Hepatocyte (in vitro differentiated cells): ENCODE data around the gene HBD. TPM values are rescaled to one million over a fixed set of nuclear protein-coding genes. Genes with fewer than 3 reads are reported as not detected.

Source experiments
- DNase-seq: peaks from one replicate; pipeline ENCODE4 v3.0.0-alpha.2; 2016; ENCODE audit warnings: low spot score
- H2AFZ ChIP-seq: fragments of 200-600 bp; sonication (generic); 2 replicates; pipeline ENCODE4 v1.6.0; 2016; ENCODE audit warnings: antibody characterized with exemption, mild to moderate bottlenecking
- H3K27ac ChIP-seq: fragments of 200-600 bp; sonication (generic); 2 replicates; pipeline ENCODE4 v1.5.1; 2016; ENCODE audit warnings: mild to moderate bottlenecking
- H3K27me3 ChIP-seq: fragments of 200-600 bp; sonication (generic); 2 replicates; pipeline ENCODE4 v1.6.1; 2016
- H3K36me3 ChIP-seq: fragments of 200-600 bp; sonication (generic); replicated peaks from 2 replicates; pipeline ENCODE4 v1.5.1; 2016; ENCODE audit warnings: low read depth; ENCODE audit not compliant: insufficient read depth
- H3K4me1 ChIP-seq: fragments of 200-600 bp; sonication (generic); 2 replicates; pipeline ENCODE4 v1.5.1; 2016; ENCODE audit warnings: mild to moderate bottlenecking, moderate library complexity; ENCODE audit not compliant: insufficient read depth
- H3K4me2 ChIP-seq: fragments of 200-600 bp; sonication (generic); 2 replicates; pipeline ENCODE4 v1.6.0; 2016
- H3K4me3 ChIP-seq: fragments of 200-600 bp; sonication (generic); 2 replicates; pipeline ENCODE4 v1.5.1; 2016; ENCODE audit warnings: mild to moderate bottlenecking
- H3K79me2 ChIP-seq: fragments of 200-600 bp; sonication (generic); 2 replicates; pipeline ENCODE4 v1.6.0; 2017; ENCODE audit warnings: mild to moderate bottlenecking
- H3K9me2 ChIP-seq: fragments of 200-600 bp; sonication (generic); replicated peaks from 2 replicates; pipeline ENCODE4 v1.6.0; 2017; ENCODE audit warnings: mild to moderate bottlenecking; ENCODE audit not compliant: insufficient read depth
- H3K9me3 ChIP-seq: fragments of 200-600 bp; sonication (generic); 2 replicates; pipeline ENCODE4 v1.5.1; 2016; ENCODE audit warnings: low read depth, mild to moderate bottlenecking
- H4K20me1 ChIP-seq: fragments of 200-600 bp; sonication (generic); 2 replicates; pipeline ENCODE4 v1.6.0; 2016; ENCODE audit warnings: mild to moderate bottlenecking; ENCODE audit not compliant: insufficient read depth, poor library complexity, severe bottlenecking
- EZH2 ChIP-seq: fragments of 200-600 bp; sonication (generic); IDR thresholded peaks from 2 replicates; pipeline ENCODE4 v1.6.1; 2016; ENCODE audit warnings: antibody characterized with exemption, mild to moderate bottlenecking, borderline replicate concordance
- EZH2phosphoT487 ChIP-seq: fragments of 200-600 bp; sonication (generic); IDR thresholded peaks from one replicate; pipeline ENCODE4 v1.6.1; 2018; ENCODE audit warnings: antibody characterized with exemption, mild to moderate bottlenecking, low read depth, moderate library complexity; ENCODE audit not compliant: unreplicated experiment, severe bottlenecking
- WGBS: methylation state at CpG from one replicate; pipeline ENCODE4 v1.1.6; 2016; ENCODE audit warnings: low lambda C conversion rate; ENCODE audit errors: missing lambda C conversion rate; 5-methylcytosine and 5-hydroxymethylcytosine counted together
- polyA plus RNA-seq: library from polyadenylated mRNA; unstranded; fragments of >200 nt; fragmentation: Nextera tagmentation; extraction: Ambion mirVana; gene quantifications from 2 replicates; pipeline ENCODE4 v1.2.1, GENCODE V29; 2016
- total RNA-seq: library from RNA; depleted of rRNA; stranded (reverse); fragments of >200 nt; gene quantifications from 2 replicates; pipeline ENCODE4 v1.2.3, GENCODE V29; 2014
- TF ChIP-seq, protein P1 (sequence below): fragments of 200-600 bp; sonication (generic); IDR thresholded peaks from 2 replicates; pipeline ENCODE4 v1.5.1; 2016; ENCODE audit warnings: antibody characterized with exemption, mild to moderate bottlenecking; ENCODE audit not compliant: poor library complexity

The HBD gene
- total and polyA plus RNA-seq, 2 experiments from 2014 or later = not detected

- Histone ChIP-seq H2AFZ (no peak overlapping the region), H3K27ac (no peak overlapping the region)
- WGBS = 82% methylated on average over 1 of the region's 1 CpG
Observed at GRCh38 chr11:5229356-5229755, 4.9 kb downstream of the HBD start.

DNA sequence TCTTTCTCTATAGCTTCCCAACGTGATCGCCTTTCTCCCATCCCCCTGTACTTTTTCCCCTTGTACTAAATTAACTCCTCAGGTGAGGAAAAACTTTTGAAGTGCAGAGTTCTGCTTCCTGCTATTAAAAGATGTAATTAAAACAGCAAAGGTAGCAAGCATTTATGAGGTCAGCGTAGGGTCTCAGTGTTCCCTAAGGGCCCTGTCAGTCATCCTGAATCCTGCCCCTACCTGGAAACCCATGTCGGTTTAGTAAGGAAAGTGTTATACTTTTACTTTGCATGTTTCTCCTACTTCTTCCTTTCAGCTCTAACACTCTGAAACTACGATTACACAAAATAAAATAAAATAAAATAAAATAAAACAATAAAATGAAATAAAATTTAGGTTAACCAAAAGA is 6.2 kb downstream of the HBD start:
- no peak overlapping the region for H2AFZ ChIP-seq
- DNase-seq = no peak
- H3K9me3 ChIP-seq = no peaks in the 10 kb centered on the region
- no peaks in the 10 kb centered on the region for H3K9me2 ChIP-seq
- TF ChIP-seq, protein P1, sequence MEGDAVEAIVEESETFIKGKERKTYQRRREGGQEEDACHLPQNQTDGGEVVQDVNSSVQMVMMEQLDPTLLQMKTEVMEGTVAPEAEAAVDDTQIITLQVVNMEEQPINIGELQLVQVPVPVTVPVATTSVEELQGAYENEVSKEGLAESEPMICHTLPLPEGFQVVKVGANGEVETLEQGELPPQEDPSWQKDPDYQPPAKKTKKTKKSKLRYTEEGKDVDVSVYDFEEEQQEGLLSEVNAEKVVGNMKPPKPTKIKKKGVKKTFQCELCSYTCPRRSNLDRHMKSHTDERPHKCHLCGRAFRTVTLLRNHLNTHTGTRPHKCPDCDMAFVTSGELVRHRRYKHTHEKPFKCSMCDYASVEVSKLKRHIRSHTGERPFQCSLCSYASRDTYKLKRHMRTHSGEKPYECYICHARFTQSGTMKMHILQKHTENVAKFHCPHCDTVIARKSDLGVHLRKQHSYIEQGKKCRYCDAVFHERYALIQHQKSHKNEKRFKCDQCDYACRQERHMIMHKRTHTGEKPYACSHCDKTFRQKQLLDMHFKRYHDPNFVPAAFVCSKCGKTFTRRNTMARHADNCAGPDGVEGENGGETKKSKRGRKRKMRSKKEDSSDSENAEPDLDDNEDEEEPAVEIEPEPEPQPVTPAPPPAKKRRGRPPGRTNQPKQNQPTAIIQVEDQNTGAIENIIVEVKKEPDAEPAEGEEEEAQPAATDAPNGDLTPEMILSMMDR = no peak
- TF ChIP-seq EZH2phosphoT487 = no peak
- no peak for TF ChIP-seq EZH2
- WGBS = 76% methylated on average over 5 of the region's 5 CpGs
- no peaks in the 10 kb centered on the region for H3K36me3 ChIP-seq
- H3K79me2 ChIP-seq = no peaks in the 10 kb centered on the region
- H3K4me2 ChIP-seq = no peak overlapping the region
- no peak overlapping the region for H3K4me3 ChIP-seq
- no peaks in the 10 kb centered on the region for H3K4me1 ChIP-seq
- H3K27me3 ChIP-seq = no peaks in the 10 kb centered on the region
- no peak overlapping the region for H3K27ac ChIP-seq
- H4K20me1 ChIP-seq = no peaks in the 10 kb centered on the region

More at GRCh38 chr11:5229356-5229755, 4.9 kb downstream of the HBD start:
- Histone ChIP-seq H3K27me3 (no peaks in the 10 kb centered on the region), H3K9me3 (no peaks in the 10 kb centered on the region), H4K20me1 (no peaks in the 10 kb centered on the region), H3K79me2 (no peaks in the 10 kb centered on the region), H3K36me3 (no peaks in the 10 kb centered on the region), H3K4me1 (no peaks in the 10 kb centered on the region), H3K4me2 (no peak overlapping the region), H3K9me2 (no peaks in the 10 kb centered on the region), H3K4me3 (no peak overlapping the region)
- no peak for DNase-seq
- TF ChIP-seq, protein P1 = no peak
- TF ChIP-seq EZH2phosphoT487 (no peak), EZH2 (no peak)

- Histone ChIP-seq H3K9me3 (no peaks in the 10 kb centered on the region), H4K20me1 (no peaks in the 10 kb centered on the region), H3K36me3 (no peaks in the 10 kb centered on the region), H3K27ac (no peak overlapping the region), H3K4me1 (no peaks in the 10 kb centered on the region), H3K79me2 (no peaks in the 10 kb centered on the region), H3K27me3 (no peaks in the 10 kb centered on the region), H3K9me2 (no peaks in the 10 kb centered on the region), H3K4me3 (no peak overlapping the region), H3K4me2 (no peak overlapping the region), H2AFZ (no peak overlapping the region)
- DNase-seq = no peak
- WGBS = 70% methylated on average over 1 of the region's 1 CpG
- TF ChIP-seq EZH2phosphoT487 = no peak
- no peak for TF ChIP-seq EZH2
- TF ChIP-seq, protein P1 = no peak
Observed at GRCh38 chr11:5227681-5228080, 6.6 kb downstream of the HBD start.

DNA sequence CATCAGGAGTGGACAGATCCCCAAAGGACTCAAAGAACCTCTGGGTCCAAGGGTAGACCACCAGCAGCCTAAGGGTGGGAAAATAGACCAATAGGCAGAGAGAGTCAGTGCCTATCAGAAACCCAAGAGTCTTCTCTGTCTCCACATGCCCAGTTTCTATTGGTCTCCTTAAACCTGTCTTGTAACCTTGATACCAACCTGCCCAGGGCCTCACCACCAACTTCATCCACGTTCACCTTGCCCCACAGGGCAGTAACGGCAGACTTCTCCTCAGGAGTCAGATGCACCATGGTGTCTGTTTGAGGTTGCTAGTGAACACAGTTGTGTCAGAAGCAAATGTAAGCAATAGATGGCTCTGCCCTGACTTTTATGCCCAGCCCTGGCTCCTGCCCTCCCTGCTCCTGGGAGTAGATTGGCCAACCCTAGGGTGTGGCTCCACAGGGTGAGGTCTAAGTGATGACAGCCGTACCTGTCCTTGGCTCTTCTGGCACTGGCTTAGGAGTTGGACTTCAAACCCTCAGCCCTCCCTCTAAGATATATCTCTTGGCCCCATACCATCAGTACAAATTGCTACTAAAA is 7.5 kb downstream of the HBD start, which contains the start of gene HBB:
HBB (minus strand) TSS at position 340 of the 579 bp plus-strand sequence; CDS start at position 290, 50 bp downstream.
- Histone ChIP-seq H3K36me3 (no peaks in the 10 kb centered on the region), H3K27me3 (no peaks in the 10 kb centered on the region)

More for the DNA sequence above, 7.5 kb downstream of the HBD start, which contains the start of gene HBB:
- Histone ChIP-seq H3K9me2 (no peaks in the 10 kb centered on the region), H3K27ac (no peak within 1 kb of the TSS), H4K20me1 (no peaks in the 10 kb centered on the region), H3K9me3 (no peaks in the 10 kb centered on the region), H3K4me3 (no peak within 1 kb of the TSS), H3K4me2 (no peak within 1 kb of the TSS), H2AFZ (no peak within 1 kb of the TSS), H3K79me2 (no peaks in the 10 kb centered on the region), H3K4me1 (no peaks in the 10 kb centered on the region)
- WGBS = 93% methylated on average over 3 of the region's 3 CpGs
- no peak for DNase-seq
- TF ChIP-seq EZH2phosphoT487 (no peak), EZH2 (no peak)
- TF ChIP-seq, protein P1 = no peak
